GM12878 (cell line): ENCODE data around the gene TOX4. TPM values are rescaled to one million over a fixed set of nuclear protein-coding genes. Genes with fewer than 3 reads are reported as not detected.

Source experiments
- ATAC-seq: fragments of 200-7000 bp; cut with Tn5 transposase; 3 replicates; pipeline ENCODE4 v1.9.1; 2020; ENCODE audit warnings: mild to moderate bottlenecking, moderate library complexity
- BruUV-seq: library from RNA; stranded (reverse); fragments of 400-500 nt; replicated peaks from 2 replicates; lab custom pipeline; 2021; lab: Mats Ljungman, UMichigan
- CTCF ChIA-PET: fragments of 300-600 bp; sonication (Branson Sonifier 250); formaldehyde crosslinking; extraction: SDS; loops from one replicate; lab custom pipeline; 2021; ENCODE audit warnings: inconsistent platforms; lab: Yijun Ruan, JAX
- POLR2A ChIA-PET: fragments of 350-600 bp; formaldehyde crosslinking; extraction: SDS; loops from one replicate; lab custom pipeline; 2021; ENCODE audit warnings: inconsistent platforms; lab: Charles Lee
- RAD21 ChIA-PET: fragments of 300-600 bp; sonication (Branson Sonifier 250); formaldehyde crosslinking; loops from one replicate; lab custom pipeline; 2023; ENCODE audit warnings: antibody characterized with exemption; ENCODE audit not compliant: unreplicated experiment; lab: Charles Lee
- SMC1A ChIA-PET: fragments of 300-600 bp; sonication (Branson Sonifier 250); formaldehyde crosslinking; loops from one replicate; lab custom pipeline; 2023; ENCODE audit not compliant: unreplicated experiment, uncharacterized antibody; lab: Charles Lee
- DNase-seq: peaks from one replicate; pipeline ENCODE4 v3.0.0-alpha.2; 2011; ENCODE audit warnings: low read depth, low spot score
- FAIRE-seq: peaks from 3 replicates; lab custom pipeline; 2011; peaks lifted over from hg19 to GRCh38; lab: Jason Lieb, UNC
- H2AFZ ChIP-seq: 2 replicates; pipeline ENCODE4 v1.6.0; 2011; ENCODE audit warnings: low read depth, low read length, control low read depth; ENCODE audit not compliant: control insufficient read depth
- H3K27ac ChIP-seq: 2 replicates; pipeline ENCODE4 v1.5.1; 2011; ENCODE audit warnings: control low read depth; ENCODE audit not compliant: control insufficient read depth, insufficient read depth
- H3K27me3 ChIP-seq, 2 experiments: replicated peaks in 1 of 2; 2 replicates each; pipeline versions ENCODE4 v1.6.0 to v1.6.1; 2011; ENCODE audit warnings: low read length in 1 of 2; ENCODE audit not compliant: control insufficient read depth in 2 of 2, insufficient read depth in 2 of 2
- H3K36me3 ChIP-seq, 2 experiments: 2 replicates each; pipeline ENCODE4 v1.5.1; 2011; ENCODE audit warnings: low read length in 1 of 2; ENCODE audit not compliant: control insufficient read depth in 2 of 2, insufficient read depth in 2 of 2
- H3K4me1 ChIP-seq: 2 replicates; pipeline ENCODE4 v1.6.1; 2011; ENCODE audit warnings: mild to moderate bottlenecking, low read length, moderate library complexity, mixed read lengths; ENCODE audit not compliant: control insufficient read depth, insufficient read depth
- H3K4me2 ChIP-seq: 2 replicates; pipeline ENCODE4 v1.6.0; 2011; ENCODE audit warnings: control low read depth; ENCODE audit not compliant: control insufficient read depth, insufficient read depth
- H3K4me3 ChIP-seq: fragments of 200-600 bp; sonication (generic); 2 replicates; pipeline ENCODE4 v1.5.1; 2016
- H3K79me2 ChIP-seq: 2 replicates; pipeline ENCODE4 v1.6.0; 2011; ENCODE audit warnings: low read length; ENCODE audit not compliant: control insufficient read depth, insufficient read depth
- H3K9ac ChIP-seq: 2 replicates; pipeline ENCODE4 v1.8.0; 2011; ENCODE audit warnings: low read length, control low read depth, mixed read lengths; ENCODE audit not compliant: control insufficient read depth, insufficient read depth
- H3K9me3 ChIP-seq: replicated peaks from 3 replicates; pipeline ENCODE4 v1.5.1; 2011; ENCODE audit warnings: mild to moderate bottlenecking, low read length; ENCODE audit not compliant: control insufficient read depth, insufficient read depth
- H4K20me1 ChIP-seq: 2 replicates; pipeline ENCODE4 v1.6.0; 2011; ENCODE audit not compliant: control insufficient read depth, insufficient read depth
- BACH1 ChIP-seq: fragments of 450-650 bp; IDR thresholded peaks from 2 replicates; pipeline ENCODE4 v1.6.1; 2017; ENCODE audit warnings: mild to moderate bottlenecking, borderline replicate concordance
- CHD2 ChIP-seq: IDR thresholded peaks from 2 replicates; pipeline ENCODE4 v1.6.1; 2011; ENCODE audit warnings: low read depth, low read length, improper control_type of control experiment, borderline replicate concordance
- GABPA ChIP-seq: IDR thresholded peaks from 2 replicates; pipeline ENCODE4 v1.6.1; 2014; ENCODE audit warnings: antibody characterized with exemption, low read depth, mild to moderate bottlenecking, inconsistent platforms
- GATAD2B ChIP-seq: fragments of 450-650 bp; conservative IDR thresholded peaks from 2 replicates; pipeline ENCODE4 v1.6.1; 2017; ENCODE audit warnings: low read depth, mild to moderate bottlenecking, moderate library complexity
- IKZF2 ChIP-seq, 2 experiments: fragments of 450-650 bp; IDR thresholded peaks; 2 replicates each; pipeline ENCODE4 v1.6.1; 2017; ENCODE audit warnings: mild to moderate bottlenecking in 2 of 2, moderate library complexity in 2 of 2
- JUNB ChIP-seq: IDR thresholded peaks from 2 replicates; pipeline ENCODE4 v1.6.1; 2016; ENCODE audit warnings: antibody characterized with exemption, mild to moderate bottlenecking
- MYB ChIP-seq: fragments of 150-350 bp; IDR thresholded peaks from 2 replicates; pipeline ENCODE4 v1.6.1; 2014; ENCODE audit warnings: mild to moderate bottlenecking, low read depth, low read length, borderline replicate concordance
- NFYB ChIP-seq: IDR thresholded peaks from 2 replicates; pipeline ENCODE4 v1.6.1; 2011; ENCODE audit warnings: low read depth, mild to moderate bottlenecking, low read length, improper control_type of control experiment, moderate library complexity; ENCODE audit not compliant: insufficient read depth
- SMARCA5 ChIP-seq: fragments of 450-650 bp; IDR thresholded peaks from 2 replicates; pipeline ENCODE4 v1.6.1; 2017; ENCODE audit warnings: mild to moderate bottlenecking
- SMC3 ChIP-seq: IDR thresholded peaks from 2 replicates; pipeline ENCODE4 v1.6.1; 2011; ENCODE audit warnings: low read length, improper control_type of control experiment, borderline replicate concordance
- ZNF384 ChIP-seq: IDR thresholded peaks from 2 replicates; pipeline ENCODE4 v1.6.1; 2012; ENCODE audit warnings: low read depth, mild to moderate bottlenecking, low read length, improper control_type of control experiment, borderline replicate concordance
- ZNF687 ChIP-seq: fragments of 450-650 bp; IDR thresholded peaks from 2 replicates; pipeline ENCODE4 v1.6.1; 2017; ENCODE audit warnings: mild to moderate bottlenecking, moderate library complexity
- WGBS: methylation state at CpG from one replicate; pipeline ENCODE4 v1.1.6; 2016; ENCODE audit warnings: low lambda C conversion rate; ENCODE audit not compliant: insufficient replicate concordance, insufficient coverage; ENCODE audit errors: missing lambda C conversion rate; 5-methylcytosine and 5-hydroxymethylcytosine counted together
- in situ Hi-C: fragments of 300-500 bp; cut with MboI; formaldehyde crosslinking; loops from 9 replicates; pipeline ENCODE4 v1.14.3; 2018; ENCODE audit warnings: mixed read lengths
- intact Hi-C: fragments of 100-400 bp; cut with micrococcal nuclease; formaldehyde crosslinking; loops from one replicate; pipeline ENCODE4 v1.14.2; 2022; ENCODE audit not compliant: unreplicated experiment
- polyA plus RNA-seq, 11 experiments: library from polyadenylated mRNA; depleted of rRNA in 4 of 11; unstranded in 6 of 11; stranded (reverse) in 5 of 11; fragments of >200 nt; fragmentation: Nextera tagmentation in 4 of 11; fragmentation: Illumina TruSeq in 1 of 11; extraction: Ambion mirVana in 4 of 11; extraction: Trizol in 1 of 11; gene quantifications; 1 replicate in 1 of 11; 2 replicates in 10 of 11; pipeline versions ENCODE4 v1.2.1 to v1.2.3, GENCODE V29; 2011 to 2016; ENCODE audit warnings: inconsistent platforms in 2 of 11, missing spikeins in 2 of 11, low read depth in 1 of 11
- total RNA-seq, 4 experiments: library from RNA; depleted of rRNA in 3 of 4; stranded (reverse); fragments of >200 nt in 3 of 4; fragmentation: Illumina TruSeq in 1 of 4; extraction: Trizol in 1 of 4; gene quantifications; 2 replicates each; pipeline versions ENCODE4 v1.2.1 to v1.2.3, GENCODE V29; 2013 to 2021
- TF ChIP-seq, protein P1 (sequence below): IDR thresholded peaks from 2 replicates; pipeline ENCODE4 v1.6.1; 2012; ENCODE audit warnings: mild to moderate bottlenecking, low read depth, low read length

The TOX4 gene
- total and polyA plus RNA-seq, 10 of the 15 experiments (the other 5 are each of a cell fraction or from before 2014, with no cell fraction given): 18.4 to 113 (median 55.2) TPM

DNA sequence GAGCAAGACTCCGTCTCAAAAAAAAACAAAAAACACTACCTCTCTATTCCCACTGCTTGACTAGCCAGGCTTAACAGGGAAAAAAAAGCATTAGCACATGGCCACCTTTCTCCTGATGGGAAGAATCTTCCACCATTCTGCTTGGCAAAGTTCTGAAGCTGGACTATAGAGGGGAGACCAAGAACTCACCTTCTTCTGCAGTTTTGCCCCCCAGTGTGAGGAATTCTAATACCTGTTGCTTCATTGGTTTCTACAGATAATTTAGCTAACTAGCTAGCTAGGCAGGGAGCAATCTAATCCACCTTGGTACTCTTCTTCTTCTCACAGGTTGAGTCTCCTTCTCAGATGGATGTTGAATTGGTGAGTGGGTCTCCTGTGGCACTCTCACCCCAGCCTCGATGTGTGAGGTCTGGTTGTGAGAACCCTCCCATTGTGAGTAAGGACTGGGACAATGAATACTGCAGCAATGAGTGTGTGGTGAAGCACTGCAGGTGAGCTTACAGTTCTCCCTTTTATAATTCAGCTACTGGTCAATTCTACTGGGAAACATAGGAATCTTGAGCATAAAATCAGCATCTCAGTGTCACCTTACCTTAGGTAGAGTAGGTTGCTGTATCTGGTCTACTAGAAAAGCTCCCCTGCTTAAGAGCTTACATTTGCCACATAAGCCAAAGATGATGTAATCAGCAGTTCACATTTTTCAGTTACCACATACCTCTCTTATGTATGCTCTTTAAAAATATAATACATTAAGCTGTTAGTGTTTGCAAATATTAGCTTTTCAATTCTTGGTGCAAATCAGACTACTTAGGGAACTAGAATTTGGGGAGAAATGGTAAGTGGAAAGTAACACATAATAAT, 18.1 kb downstream of the TOX4 start:
- ATAC-seq (no peak), DNase-seq (no peak), FAIRE-seq (no peak)
- POLR2A ChIA-PET: interaction anchor here (1.0 to 1.3 kb wide), 4 partner anchors 14 to 19 kb away, joined by 3 to 4 read pairs (median 4); partner anchors contain the start of genes RAB2B and TOX4
- no TSS peak for BruUV-seq
- H3K27ac ChIP-seq: no peak overlapping the region
- no peaks in the 10 kb centered on the region for H4K20me1 ChIP-seq
- H3K9me3 ChIP-seq: no peaks in the 10 kb centered on the region
- intact Hi-C loops: no loop called here
- in situ Hi-C loops: no loop called here
- H3K4me3 ChIP-seq: no peak overlapping the region
- no peaks in the 10 kb centered on the region for H3K4me1 ChIP-seq
- no peak overlapping the region for H3K4me2 ChIP-seq
- SMC1A ChIA-PET: interaction anchor here (0.7 to 2.1 kb wide), 7 partner anchors 16 to 90 kb away, joined by 3 to 6 read pairs (median 4); partner anchors contain the start of gene METTL3
- 81% methylated on average over 2 of the region's 2 CpGs for WGBS
- peaks cover 4 to 28% of the 10 kb centered on the region in 2 experiments for H3K36me3 ChIP-seq
- no peak overlapping the region for H3K9ac ChIP-seq
- no peaks in the 10 kb centered on the region for H3K79me2 ChIP-seq
- RAD21 ChIA-PET: no interaction called here
- no peak overlapping the region for H2AFZ ChIP-seq
- H3K27me3 ChIP-seq: no peaks in the 10 kb centered on the region
- CTCF ChIA-PET: interaction anchor here (0.8 to 1.8 kb wide), 5 partner anchors 17 to 427 kb away, joined by 3 to 15 read pairs (median 4); no protein-coding TSS in a partner anchor
- TF ChIP-seq IKZF2 (IDR thresholded peaks at IDR 0.05) (no peak), SMARCA5 (no peak), CHD2 (no peak), NFYB (no peak), SMC3 (no peak), JUNB (no peak), GATAD2B (no peak), ZNF384 (no peak), BACH1 (no peak), ZNF687 (no peak), GABPA (no peak), MYB (no peak)
- TF ChIP-seq, protein P1, sequence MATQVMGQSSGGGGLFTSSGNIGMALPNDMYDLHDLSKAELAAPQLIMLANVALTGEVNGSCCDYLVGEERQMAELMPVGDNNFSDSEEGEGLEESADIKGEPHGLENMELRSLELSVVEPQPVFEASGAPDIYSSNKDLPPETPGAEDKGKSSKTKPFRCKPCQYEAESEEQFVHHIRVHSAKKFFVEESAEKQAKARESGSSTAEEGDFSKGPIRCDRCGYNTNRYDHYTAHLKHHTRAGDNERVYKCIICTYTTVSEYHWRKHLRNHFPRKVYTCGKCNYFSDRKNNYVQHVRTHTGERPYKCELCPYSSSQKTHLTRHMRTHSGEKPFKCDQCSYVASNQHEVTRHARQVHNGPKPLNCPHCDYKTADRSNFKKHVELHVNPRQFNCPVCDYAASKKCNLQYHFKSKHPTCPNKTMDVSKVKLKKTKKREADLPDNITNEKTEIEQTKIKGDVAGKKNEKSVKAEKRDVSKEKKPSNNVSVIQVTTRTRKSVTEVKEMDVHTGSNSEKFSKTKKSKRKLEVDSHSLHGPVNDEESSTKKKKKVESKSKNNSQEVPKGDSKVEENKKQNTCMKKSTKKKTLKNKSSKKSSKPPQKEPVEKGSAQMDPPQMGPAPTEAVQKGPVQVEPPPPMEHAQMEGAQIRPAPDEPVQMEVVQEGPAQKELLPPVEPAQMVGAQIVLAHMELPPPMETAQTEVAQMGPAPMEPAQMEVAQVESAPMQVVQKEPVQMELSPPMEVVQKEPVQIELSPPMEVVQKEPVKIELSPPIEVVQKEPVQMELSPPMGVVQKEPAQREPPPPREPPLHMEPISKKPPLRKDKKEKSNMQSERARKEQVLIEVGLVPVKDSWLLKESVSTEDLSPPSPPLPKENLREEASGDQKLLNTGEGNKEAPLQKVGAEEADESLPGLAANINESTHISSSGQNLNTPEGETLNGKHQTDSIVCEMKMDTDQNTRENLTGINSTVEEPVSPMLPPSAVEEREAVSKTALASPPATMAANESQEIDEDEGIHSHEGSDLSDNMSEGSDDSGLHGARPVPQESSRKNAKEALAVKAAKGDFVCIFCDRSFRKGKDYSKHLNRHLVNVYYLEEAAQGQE: no peak
